ENCODE results near the gene BORCS5. TPM values are rescaled to one million over a fixed set of nuclear protein-coding genes. Genes with fewer than 3 reads are reported as not detected.

BORCS5 gene
- total and polyA plus RNA-seq, 2 of the 4 experiments (the other 2 are of a cell fraction), result 14.4 to 18.3 TPM

DNA sequence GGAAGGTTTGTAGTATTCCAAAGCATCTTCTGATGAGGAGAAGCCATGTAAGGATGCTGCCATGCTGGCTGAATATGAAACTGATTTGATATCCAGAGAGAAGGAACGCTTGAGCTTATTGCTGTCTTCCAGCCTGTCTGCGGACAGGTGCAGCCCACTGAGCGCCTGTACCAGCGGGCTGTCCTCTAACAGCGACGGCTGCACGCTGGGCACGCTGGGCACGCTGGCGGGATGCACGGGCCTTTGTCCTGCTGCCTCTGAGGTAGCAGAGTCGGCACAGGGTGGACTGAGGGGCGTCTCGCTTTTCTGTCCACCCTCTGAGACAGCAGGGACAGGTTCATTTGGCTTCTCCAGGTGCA lies 120.6 kb downstream of the BORCS5 start:
- Histone ChIP-seq H3K9ac (ENCODE audit: low read depth, low read length) (no peak overlapping the region), H3K4me3 (ENCODE audit: insufficient read depth, low read depth, low read length) (no peak overlapping the region), H3K4me2 (ENCODE audit: low read depth, low read length) (no peak overlapping the region), H2BK20ac (ENCODE audit: low read depth, low read length) (no peak overlapping the region), H3K4me1 (ENCODE audit: control insufficient read depth, insufficient read depth, low read length) (no peaks in the 10 kb centered on the region), H2BK120ac (ENCODE audit: low read depth, low read length) (no peak overlapping the region), H2AK5ac (ENCODE audit: low read depth, low read length) (no peak overlapping the region), H4K91ac (ENCODE audit: insufficient read depth, low read depth, low read length) (no peak overlapping the region), H2BK15ac (ENCODE audit: low read depth, low read length) (no peak overlapping the region), H3K9me1 (ENCODE audit: insufficient read depth, low read length) (peaks cover 3% of the 10 kb centered on the region; the same call in 1 of the 2 replicates), H3K56ac (ENCODE audit: extremely low read depth, insufficient read depth, low read length) (no peak overlapping the region), H3K23ac (ENCODE audit: low read depth, low read length) (no peak overlapping the region), H3K27ac (ENCODE audit: insufficient read depth, low read length) (no peak overlapping the region), H2AK9ac (replicated peaks; ENCODE audit: low read depth, low read length, poor library complexity) (no peak overlapping the region), H3K14ac (replicated peaks; ENCODE audit: low read depth, low read length) (no peak overlapping the region), H3K27me3 (ENCODE audit: control insufficient read depth, insufficient read depth, low read length) (no peaks in the 10 kb centered on the region), H4K8ac (ENCODE audit: low read depth in 2 of 2, low read length in 2 of 2) (no peak overlapping the region), H4K5ac (ENCODE audit: low read depth, low read length) (no peak overlapping the region), H3K36me3 (ENCODE audit: control insufficient read depth, insufficient read depth, low read length) (peaks cover 21% of the 10 kb centered on the region), H3K79me1 (ENCODE audit: low read depth in 1 of 2, low read length in 2 of 2) (peaks cover 4 to 16% of the 10 kb centered on the region in 2 experiments; a peak in 2 of 4 replicates), H3K9me3 (ENCODE audit: control insufficient read depth, insufficient read depth, low read length) (no peaks in the 10 kb centered on the region), H3K4ac (ENCODE audit: low read depth, low read length) (no peak overlapping the region), H2AFZ (replicated peaks; ENCODE audit: low read length, poor library complexity) (no peak overlapping the region), H4K20me1 (ENCODE audit: insufficient read depth, low read length) (peaks cover 4% of the 10 kb centered on the region; the same call in 1 of the 2 replicates), H3K18ac (ENCODE audit: low read depth, low read length) (no peak overlapping the region), H2BK5ac (ENCODE audit: low read depth, low read length, poor library complexity, severe bottlenecking) (no peak overlapping the region)
- intact Hi-C loops (cut with micrococcal nuclease), result no loop called here
- 91% methylated on average over 12 of the region's 14 CpGs; no CpG with 5 or more reads in 1 of the 2 experiments for WGBS, 2 experiments (ENCODE audit: extremely low coverage in 2 of 2, insufficient read length in 1 of 2)
- POLR2A ChIA-PET (ENCODE audit: unreplicated experiment), result interaction anchor here (0.8 kb wide), 1 partner anchor 29 kb away, joined by 3 read pairs; no protein-coding TSS in a partner anchor
- ATAC-seq (ENCODE audit: low read depth) (no peak), DNase-seq (no peak)
- TF ChIP-seq, protein P1, sequence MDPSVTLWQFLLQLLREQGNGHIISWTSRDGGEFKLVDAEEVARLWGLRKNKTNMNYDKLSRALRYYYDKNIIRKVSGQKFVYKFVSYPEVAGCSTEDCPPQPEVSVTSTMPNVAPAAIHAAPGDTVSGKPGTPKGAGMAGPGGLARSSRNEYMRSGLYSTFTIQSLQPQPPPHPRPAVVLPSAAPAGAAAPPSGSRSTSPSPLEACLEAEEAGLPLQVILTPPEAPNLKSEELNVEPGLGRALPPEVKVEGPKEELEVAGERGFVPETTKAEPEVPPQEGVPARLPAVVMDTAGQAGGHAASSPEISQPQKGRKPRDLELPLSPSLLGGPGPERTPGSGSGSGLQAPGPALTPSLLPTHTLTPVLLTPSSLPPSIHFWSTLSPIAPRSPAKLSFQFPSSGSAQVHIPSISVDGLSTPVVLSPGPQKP (IDR thresholded peaks at IDR 0.05; ENCODE audit: borderline replicate concordance, low read depth, low read length), result no peak
- no peak for TF ChIP-seq BHLHE40 (IDR thresholded peaks at IDR 0.05; ENCODE audit: low read depth, low read length)
- no peak for TF ChIP-seq FOS (IDR thresholded peaks at IDR 0.05; ENCODE audit: low read depth, low read length)
- TF ChIP-seq NFE2L2 (IDR thresholded peaks at IDR 0.05; ENCODE audit: low read depth, low read length), result no peak
- no peak for TF ChIP-seq RFX5 (IDR thresholded peaks at IDR 0.05; ENCODE audit: low read depth, low read length)
- TF ChIP-seq, protein P2, sequence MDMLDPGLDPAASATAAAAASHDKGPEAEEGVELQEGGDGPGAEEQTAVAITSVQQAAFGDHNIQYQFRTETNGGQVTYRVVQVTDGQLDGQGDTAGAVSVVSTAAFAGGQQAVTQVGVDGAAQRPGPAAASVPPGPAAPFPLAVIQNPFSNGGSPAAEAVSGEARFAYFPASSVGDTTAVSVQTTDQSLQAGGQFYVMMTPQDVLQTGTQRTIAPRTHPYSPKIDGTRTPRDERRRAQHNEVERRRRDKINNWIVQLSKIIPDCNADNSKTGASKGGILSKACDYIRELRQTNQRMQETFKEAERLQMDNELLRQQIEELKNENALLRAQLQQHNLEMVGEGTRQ (IDR thresholded peaks at IDR 0.05; ENCODE audit: low read depth, low read length), result no peak
- TF ChIP-seq CHD1 (IDR thresholded peaks at IDR 0.05; ENCODE audit: low read depth, low read length), result no peak
- TF ChIP-seq POLR2A (IDR thresholded peaks at IDR 0.05; ENCODE audit: low read depth, low read length), result no peak
- no peak for TF ChIP-seq RAD21 (IDR thresholded peaks at IDR 0.05; ENCODE audit: low read length)
- no peak for TF ChIP-seq MXI1 (IDR thresholded peaks at IDR 0.05; ENCODE audit: borderline replicate concordance, low read depth, low read length)
- TF ChIP-seq MAZ (IDR thresholded peaks at IDR 0.05; ENCODE audit: borderline replicate concordance, low read depth, low read length), result no peak
- TF ChIP-seq, protein P3, sequence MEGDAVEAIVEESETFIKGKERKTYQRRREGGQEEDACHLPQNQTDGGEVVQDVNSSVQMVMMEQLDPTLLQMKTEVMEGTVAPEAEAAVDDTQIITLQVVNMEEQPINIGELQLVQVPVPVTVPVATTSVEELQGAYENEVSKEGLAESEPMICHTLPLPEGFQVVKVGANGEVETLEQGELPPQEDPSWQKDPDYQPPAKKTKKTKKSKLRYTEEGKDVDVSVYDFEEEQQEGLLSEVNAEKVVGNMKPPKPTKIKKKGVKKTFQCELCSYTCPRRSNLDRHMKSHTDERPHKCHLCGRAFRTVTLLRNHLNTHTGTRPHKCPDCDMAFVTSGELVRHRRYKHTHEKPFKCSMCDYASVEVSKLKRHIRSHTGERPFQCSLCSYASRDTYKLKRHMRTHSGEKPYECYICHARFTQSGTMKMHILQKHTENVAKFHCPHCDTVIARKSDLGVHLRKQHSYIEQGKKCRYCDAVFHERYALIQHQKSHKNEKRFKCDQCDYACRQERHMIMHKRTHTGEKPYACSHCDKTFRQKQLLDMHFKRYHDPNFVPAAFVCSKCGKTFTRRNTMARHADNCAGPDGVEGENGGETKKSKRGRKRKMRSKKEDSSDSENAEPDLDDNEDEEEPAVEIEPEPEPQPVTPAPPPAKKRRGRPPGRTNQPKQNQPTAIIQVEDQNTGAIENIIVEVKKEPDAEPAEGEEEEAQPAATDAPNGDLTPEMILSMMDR (conservative IDR thresholded peaks at IDR 0.05; ENCODE audit: low read depth, low read length), result no peak
- TF ChIP-seq CEBPB (IDR thresholded peaks at IDR 0.05; ENCODE audit: low read depth, low read length), result no peak
- no peak for TF ChIP-seq RCOR1 (IDR thresholded peaks at IDR 0.05; ENCODE audit: insufficient replicate concordance, low read length)
- no peak for TF ChIP-seq MAFK (IDR thresholded peaks at IDR 0.05; ENCODE audit: low read depth, low read length)
- no TSS peak for BruUV-seq (replicated peaks)
- CTCF ChIA-PET, result interaction anchor here (0.7 kb wide), 1 partner anchor 370 kb away, joined by 3 read pairs; no protein-coding TSS in a partner anchor
- in situ Hi-C loops (cut with MboI; ENCODE audit: low sequenced_read_pairs), result no loop called here
- dilution Hi-C loops (cut with HindIII; ENCODE audit: low sequenced_read_pairs, unreplicated experiment), result no loop called here

Data from IMR-90 (cell line).